GM13976 (cell line): Measurements from ENCODE around the gene SORCS1.

Experiments used
- DNase-seq: peaks from one replicate; pipeline ENCODE4 v3.0.0; 2012; ENCODE audit warnings: low spot score
- in situ Hi-C: fragments of 300-500 bp; cut with MboI; formaldehyde crosslinking; loops from one replicate; pipeline ENCODE4 v1.12.0; 2022; ENCODE audit warnings: low sequenced_read_pairs, mixed read lengths, inconsistent platforms; ENCODE audit not compliant: unreplicated experiment
- TF ChIP-seq, protein P1 (sequence below): IDR thresholded peaks from 2 replicates; pipeline ENCODE4 v1.5.1; 2012; ENCODE audit warnings: borderline replicate concordance, mild to moderate bottlenecking; ENCODE audit not compliant: insufficient read depth; ENCODE audit errors: extremely low read depth, missing control alignments, control extremely low read depth

The SORCS1 gene

DNA sequence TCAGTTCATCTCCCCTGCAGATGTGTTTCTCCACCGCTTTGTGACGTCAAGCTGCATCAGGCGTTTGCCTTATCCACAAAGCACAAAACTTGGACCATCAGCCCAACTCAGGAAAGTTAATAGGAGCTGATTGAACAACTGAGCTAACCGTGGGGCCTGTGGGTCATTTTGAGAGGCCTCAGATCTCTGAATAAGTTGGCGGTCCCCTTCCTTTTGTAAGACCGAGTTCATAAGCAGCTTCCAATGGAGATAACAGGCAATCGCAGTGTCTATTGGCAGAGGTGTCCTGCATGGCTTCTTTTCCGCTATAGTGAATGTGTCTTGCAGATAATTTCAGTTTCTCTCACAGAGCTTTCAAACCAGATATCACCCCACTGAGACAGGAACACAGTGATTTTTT lies 154.0 kb downstream of the SORCS1 start:
- DNase-seq, result no peak
- in situ Hi-C loops, result no loop called here
- TF ChIP-seq, protein P1, sequence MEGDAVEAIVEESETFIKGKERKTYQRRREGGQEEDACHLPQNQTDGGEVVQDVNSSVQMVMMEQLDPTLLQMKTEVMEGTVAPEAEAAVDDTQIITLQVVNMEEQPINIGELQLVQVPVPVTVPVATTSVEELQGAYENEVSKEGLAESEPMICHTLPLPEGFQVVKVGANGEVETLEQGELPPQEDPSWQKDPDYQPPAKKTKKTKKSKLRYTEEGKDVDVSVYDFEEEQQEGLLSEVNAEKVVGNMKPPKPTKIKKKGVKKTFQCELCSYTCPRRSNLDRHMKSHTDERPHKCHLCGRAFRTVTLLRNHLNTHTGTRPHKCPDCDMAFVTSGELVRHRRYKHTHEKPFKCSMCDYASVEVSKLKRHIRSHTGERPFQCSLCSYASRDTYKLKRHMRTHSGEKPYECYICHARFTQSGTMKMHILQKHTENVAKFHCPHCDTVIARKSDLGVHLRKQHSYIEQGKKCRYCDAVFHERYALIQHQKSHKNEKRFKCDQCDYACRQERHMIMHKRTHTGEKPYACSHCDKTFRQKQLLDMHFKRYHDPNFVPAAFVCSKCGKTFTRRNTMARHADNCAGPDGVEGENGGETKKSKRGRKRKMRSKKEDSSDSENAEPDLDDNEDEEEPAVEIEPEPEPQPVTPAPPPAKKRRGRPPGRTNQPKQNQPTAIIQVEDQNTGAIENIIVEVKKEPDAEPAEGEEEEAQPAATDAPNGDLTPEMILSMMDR, result no peak

DNA sequence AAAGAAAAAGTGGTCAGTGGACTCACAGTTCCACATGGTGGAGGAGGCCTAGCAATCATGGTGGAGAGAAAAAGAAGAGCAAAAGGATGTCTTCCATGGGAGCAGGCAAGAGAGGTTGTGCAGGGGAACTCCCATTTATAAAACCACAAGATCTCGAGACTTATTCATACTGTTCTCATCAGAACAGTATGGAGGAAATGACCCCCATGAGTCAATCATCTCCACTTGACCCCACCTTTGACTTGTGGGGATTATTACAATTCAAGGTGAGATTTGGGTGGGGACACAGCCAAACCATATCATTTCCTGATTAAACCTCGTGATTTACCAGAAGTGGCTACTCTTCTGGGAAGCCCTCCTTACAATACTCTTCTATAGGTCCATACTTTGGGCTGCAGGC lies 160.1 kb downstream of the SORCS1 start:
- DNase-seq, result no peak
- in situ Hi-C loops, result no loop called here

GRCh38 chr10:107002068-107002467 lies 162.4 kb downstream of the SORCS1 start:
- in situ Hi-C loops, result no loop called here
- no peak for DNase-seq
- TF ChIP-seq, protein P1, result no peak

More for the DNA sequence above, 160.1 kb downstream of the SORCS1 start:
- TF ChIP-seq, protein P1, result no peak

GRCh38 chr10:106999118-106999707 lies 165.3 kb downstream of the SORCS1 start:
- in situ Hi-C loops, result no loop called here
- DNase-seq, result no peak
- TF ChIP-seq, protein P1, result no peak

DNA sequence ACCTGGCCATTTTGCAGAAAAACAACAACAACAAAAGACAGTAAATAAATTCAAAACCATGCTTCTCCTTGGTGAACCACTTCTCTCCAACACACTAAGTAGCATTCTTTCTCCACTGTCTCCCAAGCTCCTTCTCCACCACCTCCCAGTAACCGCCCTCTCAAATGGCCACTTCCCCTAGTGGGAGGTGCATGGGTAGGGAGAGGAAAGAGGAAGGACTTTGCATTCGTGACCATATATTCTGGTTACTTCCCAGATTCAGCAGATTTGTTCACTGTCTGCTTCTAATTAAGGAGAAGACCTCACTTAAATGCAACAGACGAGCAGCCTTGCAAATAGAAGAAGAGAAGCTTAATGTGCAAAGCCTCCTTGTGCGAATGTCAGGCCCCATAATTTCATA lies 166.8 kb downstream of the SORCS1 start:
- no peak for DNase-seq
- in situ Hi-C loops, result no loop called here
- TF ChIP-seq, protein P1, result no peak

- TF ChIP-seq, protein P1, result no peak
- DNase-seq, result no peak
- in situ Hi-C loops, result no loop called here
Observed at GRCh38 chr10:106996510-106996909, 168.0 kb downstream of the SORCS1 start.
